Naive thymus-derived CD4-positive, alpha-beta T cell (primary cell): Measurements from ENCODE around the gene FXN. TPM values are rescaled to one million over a fixed set of nuclear protein-coding genes. Genes with fewer than 3 reads are reported as not detected.

Experiments used
- ATAC-seq: fragments of 150-1000 bp; cut with Tn5 transposase; 2 replicates; pipeline ENCODE4 v1.10.0; 2021; ENCODE audit warnings: mild to moderate bottlenecking, moderate library complexity
- CTCF ChIA-PET: fragments of 350-600 bp; sonication (Branson Sonifier 250); formaldehyde crosslinking; loops from one replicate; lab custom pipeline; 2021; ENCODE audit warnings: antibody characterized with exemption; lab: Charles Lee
- POLR2A ChIA-PET: fragments of 350-600 bp; sonication (Branson Sonifier 250); formaldehyde crosslinking; loops from one replicate; lab custom pipeline; 2021; ENCODE audit warnings: antibody characterized with exemption, inconsistent platforms; lab: Charles Lee
- DNase-seq, 9 donors: peaks; one replicate each; pipeline versions ENCODE4 v3.0.0 to v3.0.0-alpha.2; 2020 to 2022; ENCODE audit warnings: mixed read lengths in 1 of 9
- H3K27ac ChIP-seq: one replicate; pipeline ENCODE4 v1.7.0; 2013; ENCODE audit warnings: mild to moderate bottlenecking, low read depth, low read length, moderate library complexity
- H3K27me3 ChIP-seq, 2 donors: one replicate each; pipeline ENCODE4 v1.7.0; 2013; ENCODE audit warnings: low read length in 2 of 2, mild to moderate bottlenecking in 2 of 2, moderate library complexity in 2 of 2; ENCODE audit not compliant: control insufficient read depth in 2 of 2, insufficient read depth in 2 of 2
- H3K36me3 ChIP-seq, 3 experiments: 1 replicate in 2 of 3; 2 replicates in 1 of 3; pipeline ENCODE4 v1.7.0; 2013; ENCODE audit warnings: low read length in 3 of 3, mild to moderate bottlenecking in 3 of 3, moderate library complexity in 1 of 3; ENCODE audit not compliant: insufficient read depth in 3 of 3, control insufficient read depth in 2 of 3
- H3K4me1 ChIP-seq, 2 donors: one replicate each; pipeline ENCODE4 v1.7.0; 2013; ENCODE audit warnings: low read length in 2 of 2, mild to moderate bottlenecking in 2 of 2, moderate library complexity in 1 of 2; ENCODE audit not compliant: control insufficient read depth in 2 of 2, insufficient read depth in 2 of 2
- H3K4me3 ChIP-seq: 2 replicates; pipeline ENCODE4 v1.7.0; 2013; ENCODE audit warnings: mild to moderate bottlenecking, low read length
- H3K9me3 ChIP-seq, 3 experiments: 1 replicate in 2 of 3; 2 replicates in 1 of 3; pipeline ENCODE4 v1.7.0; 2013; ENCODE audit warnings: low read length in 3 of 3; ENCODE audit not compliant: control insufficient read depth in 2 of 3
- H3K27ac Mint-ChIP-seq, 9 donors: one replicate each; pipeline ENCODE4 v1.8.0; 2020 to 2022; ENCODE audit warnings: mixed read lengths in 9 of 9, mild to moderate bottlenecking in 8 of 9, moderate library complexity in 5 of 9, inconsistent platforms in 2 of 9
- H3K27me3 Mint-ChIP-seq, 5 donors: one replicate each; pipeline ENCODE4 v1.8.0; 2021 to 2022; ENCODE audit warnings: mixed read lengths in 5 of 5, mild to moderate bottlenecking in 1 of 5
- H3K36me3 Mint-ChIP-seq, 5 donors: one replicate each; pipeline ENCODE4 v1.8.0; 2020 to 2022; ENCODE audit warnings: mixed read lengths in 5 of 5, mild to moderate bottlenecking in 3 of 5, inconsistent platforms in 1 of 5
- H3K4me1 Mint-ChIP-seq, 7 donors: one replicate each; pipeline ENCODE4 v1.8.0; 2020 to 2022; ENCODE audit warnings: mixed read lengths in 7 of 7, mild to moderate bottlenecking in 3 of 7, inconsistent platforms in 1 of 7
- H3K4me3 Mint-ChIP-seq, 10 donors: one replicate each; pipeline ENCODE4 v1.8.0; 2020 to 2022; ENCODE audit warnings: mild to moderate bottlenecking in 10 of 10, mixed read lengths in 10 of 10, moderate library complexity in 6 of 10, inconsistent platforms in 2 of 10
- H3K9me3 Mint-ChIP-seq, 11 donors: one replicate each; pipeline ENCODE4 v1.8.0; 2020 to 2022; ENCODE audit warnings: mixed read lengths in 11 of 11, mild to moderate bottlenecking in 4 of 11, inconsistent platforms in 1 of 11, moderate library complexity in 1 of 11
- intact Hi-C, 2 donors: fragments of 100-400 bp; cut with micrococcal nuclease; formaldehyde crosslinking; loops; one replicate each; pipeline ENCODE4 v1.15.1; 2023
- polyA plus RNA-seq, 2 donors: library from polyadenylated mRNA; unstranded; fragments of 300-500 nt; fragmentation: Illumina TruSeq; gene quantifications; one replicate each; pipeline ENCODE4 v1.2.3, GENCODE V29; 2021
- total RNA-seq, 6 experiments: library from RNA in 5 of 6; stranded (reverse) in 5 of 6; gene quantifications; 1 replicate in 5 of 6; 2 replicates in 1 of 6; pipeline ENCODE4 v1.2.3 and lab custom pipeline; 2021 to 2026

Gene FXN
- total and polyA plus RNA-seq, 7 experiments from 2014 or later: 16.7 to 84.7 (median 20.0) TPM

DNA sequence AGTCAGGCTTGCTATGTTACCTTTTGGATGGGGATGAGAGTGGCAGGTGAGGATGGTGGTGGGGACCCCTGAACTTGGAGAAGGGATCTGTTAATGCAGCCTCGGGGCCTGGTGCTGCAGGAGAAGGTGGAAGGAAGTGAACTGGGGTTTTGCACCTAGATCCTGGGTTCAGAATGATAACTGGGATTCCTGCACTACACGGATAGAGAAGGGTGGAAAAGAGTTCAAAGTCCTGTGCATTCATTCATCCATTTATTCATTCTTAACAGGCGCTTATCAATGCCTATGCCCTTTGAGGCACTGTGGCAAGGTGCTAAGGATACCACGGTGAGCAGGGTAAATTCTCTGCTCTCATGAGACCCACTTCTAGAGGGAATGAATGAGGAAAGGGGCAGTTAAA is 96.8 kb downstream of the FXN start:
- Mint-ChIP-seq H3K27ac (no peak overlapping the region), H3K4me1 (peaks cover 0 to 7% (median 0%) of the 10 kb centered on the region in 7 donors), H3K36me3 (peaks cover 0 to 9% (median 5%) of the 10 kb centered on the region in 5 donors), H3K27me3 (peaks cover 0 to 2% (median 0%) of the 10 kb centered on the region in 5 donors), H3K9me3 (no peaks in the 10 kb centered on the region), H3K4me3 (no peak overlapping the region)
- ChIA-PET POLR2A (no interaction called here), CTCF (interaction anchor here (0.8 kb wide), 1 partner anchor 10 kb away, joined by 6 read pairs; no protein-coding TSS in a partner anchor)
- intact Hi-C loops: loop anchor here in 1 of 2 donors (1.0 kb wide), 1 partner anchor 10 kb away; no protein-coding TSS in a partner anchor
- DNase-seq: no peak
- Histone ChIP-seq H3K36me3 (no peaks in the 10 kb centered on the region), H3K27me3 (no peaks in the 10 kb centered on the region), H3K4me1 (no peaks in the 10 kb centered on the region), H3K9me3 (no peaks in the 10 kb centered on the region), H3K4me3 (no peak overlapping the region), H3K27ac (no peak overlapping the region)
- ATAC-seq: no peak

DNA sequence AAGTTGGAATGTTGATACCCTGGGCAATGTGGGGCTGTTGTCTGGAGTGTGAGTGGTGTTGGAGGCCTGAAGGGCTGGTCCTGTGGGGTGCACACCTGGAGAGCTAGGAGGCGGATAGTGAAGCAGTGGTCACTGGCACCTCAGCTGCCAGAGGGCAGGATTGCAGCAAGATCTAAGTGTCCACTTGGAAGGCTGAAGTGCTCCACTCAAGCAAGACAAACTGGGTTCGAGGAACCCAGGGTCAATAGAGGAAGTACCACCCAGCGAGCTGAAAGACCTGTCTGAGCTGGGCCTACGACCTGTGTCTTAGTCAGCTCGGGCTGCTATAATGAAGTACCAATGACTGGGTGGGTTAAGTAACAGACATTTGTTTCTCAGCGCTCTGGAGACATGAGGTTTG is 98.9 kb downstream of the FXN start:
- H3K9me3 ChIP-seq: no peaks in the 10 kb centered on the region
- no peak overlapping the region for H3K4me3 Mint-ChIP-seq
- intact Hi-C loops: no loop called here
- H3K27me3 ChIP-seq: no peaks in the 10 kb centered on the region
- DNase-seq (no peak), ATAC-seq (no peak)
- H3K27ac Mint-ChIP-seq: peak overlapping the region in 3 of 9 donors; percentile 2 to 11 (median 8)
- H3K4me3 ChIP-seq: no peak overlapping the region
- no peak overlapping the region for H3K27ac ChIP-seq
- peaks cover 0 to 2% (median 0%) of the 10 kb centered on the region in 5 donors for H3K27me3 Mint-ChIP-seq
- ChIA-PET CTCF (no interaction called here), POLR2A (no interaction called here)
- H3K9me3 Mint-ChIP-seq: no peaks in the 10 kb centered on the region
- peaks cover 0 to 20% (median 11%) of the 10 kb centered on the region in 5 donors for H3K36me3 Mint-ChIP-seq
- peaks cover 0 to 7% (median 3%) of the 10 kb centered on the region in 7 donors for H3K4me1 Mint-ChIP-seq
- H3K36me3 ChIP-seq: no peaks in the 10 kb centered on the region
- H3K4me1 ChIP-seq: no peaks in the 10 kb centered on the region

DNA sequence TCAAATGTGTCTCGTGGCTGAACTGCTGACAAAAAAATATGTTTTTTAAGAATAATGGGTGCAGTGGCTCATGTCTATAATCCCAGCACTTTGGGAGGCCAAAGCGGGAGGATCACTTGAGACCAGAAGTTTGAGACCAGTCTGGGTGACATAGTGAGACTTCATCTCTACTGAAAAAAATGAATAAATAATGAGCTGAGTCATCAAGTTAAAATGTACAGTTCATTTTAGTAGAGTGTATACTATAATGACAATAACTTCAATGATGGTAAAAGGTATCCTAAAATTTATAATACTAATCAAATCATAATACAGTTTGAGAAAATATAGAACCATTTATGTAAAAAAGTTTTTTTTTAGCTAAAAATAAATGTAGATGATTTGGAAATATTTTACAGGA is 100.6 kb downstream of the FXN start:
- H3K4me3 Mint-ChIP-seq: no peak overlapping the region
- ChIA-PET POLR2A (no interaction called here), CTCF (no interaction called here)
- peaks cover 0 to 20% (median 11%) of the 10 kb centered on the region in 5 donors for H3K36me3 Mint-ChIP-seq
- no peak overlapping the region for H3K4me3 ChIP-seq
- H3K4me1 Mint-ChIP-seq: peaks cover 0 to 7% (median 0%) of the 10 kb centered on the region in 7 donors
- H3K9me3 Mint-ChIP-seq: no peaks in the 10 kb centered on the region
- ATAC-seq (no peak), DNase-seq (no peak)
- no peaks in the 10 kb centered on the region for H3K9me3 ChIP-seq
- H3K27ac Mint-ChIP-seq: no peak overlapping the region
- H3K27me3 ChIP-seq: no peaks in the 10 kb centered on the region
- intact Hi-C loops: no loop called here
- no peak overlapping the region for H3K27ac ChIP-seq
- no peaks in the 10 kb centered on the region for H3K36me3 ChIP-seq
- H3K4me1 ChIP-seq: no peaks in the 10 kb centered on the region
- peaks cover 0 to 2% (median 0%) of the 10 kb centered on the region in 5 donors for H3K27me3 Mint-ChIP-seq

DNA sequence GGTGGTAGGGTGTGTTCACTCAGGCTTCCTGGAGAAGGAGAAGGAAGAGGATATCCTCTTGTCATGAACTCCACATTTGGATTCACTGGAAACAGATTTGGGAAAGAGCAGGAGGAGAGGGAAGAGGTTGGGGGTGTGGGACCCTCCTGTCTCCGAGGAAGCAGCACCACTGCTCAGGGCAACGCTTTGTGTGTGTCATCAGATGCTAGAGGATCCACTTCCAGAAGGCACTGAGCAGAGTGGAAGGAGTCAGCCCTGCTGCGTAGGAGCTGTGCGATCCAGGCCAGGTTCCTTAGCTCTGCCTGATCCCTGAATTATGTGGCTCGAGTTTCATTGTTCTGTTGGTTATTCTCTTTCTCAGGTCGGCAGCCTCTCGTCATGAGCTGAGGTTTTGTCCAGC is 101.2 kb downstream of the FXN start:
- peaks cover 0 to 20% (median 11%) of the 10 kb centered on the region in 5 donors for H3K36me3 Mint-ChIP-seq
- H3K9me3 ChIP-seq: no peaks in the 10 kb centered on the region
- H3K27me3 Mint-ChIP-seq: peaks cover 0 to 2% (median 0%) of the 10 kb centered on the region in 5 donors
- CTCF ChIA-PET: no interaction called here
- H3K4me3 ChIP-seq: no peak overlapping the region
- H3K4me3 Mint-ChIP-seq: no peak overlapping the region
- H3K4me1 Mint-ChIP-seq: peaks cover 0 to 7% (median under 1%) of the 10 kb centered on the region in 7 donors
- no peak overlapping the region for H3K27ac ChIP-seq
- no peaks in the 10 kb centered on the region for H3K27me3 ChIP-seq
- intact Hi-C loops: no loop called here
- DNase-seq: no peak
- POLR2A ChIA-PET: no interaction called here
- H3K27ac Mint-ChIP-seq: no peak overlapping the region
- ATAC-seq: no peak
- H3K4me1 ChIP-seq: no peaks in the 10 kb centered on the region
- H3K36me3 ChIP-seq: no peaks in the 10 kb centered on the region
- H3K9me3 Mint-ChIP-seq: no peaks in the 10 kb centered on the region

DNA sequence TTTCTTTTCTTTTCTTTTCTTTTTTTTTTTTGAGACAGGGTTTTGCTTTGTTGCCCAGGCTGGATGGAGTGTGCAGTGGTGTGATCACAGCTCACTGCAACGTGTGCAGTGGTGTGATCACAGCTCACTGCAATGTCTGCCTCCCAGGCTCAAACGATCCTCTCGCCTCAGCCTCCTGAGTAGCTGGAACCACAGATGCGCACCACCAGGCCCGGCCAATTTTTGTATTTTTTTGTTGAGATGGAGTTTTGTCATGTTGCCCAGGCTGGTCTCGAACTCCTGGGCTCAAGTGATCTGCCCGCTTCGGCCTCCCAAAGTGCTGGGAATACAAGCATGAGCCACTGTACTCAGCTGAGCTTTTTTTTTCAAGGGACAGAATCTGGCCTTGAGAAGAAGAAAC is 101.8 kb downstream of the FXN start:
- Histone ChIP-seq H3K4me1 (no peaks in the 10 kb centered on the region), H3K9me3 (no peaks in the 10 kb centered on the region), H3K27me3 (no peaks in the 10 kb centered on the region), H3K27ac (no peak overlapping the region), H3K36me3 (no peaks in the 10 kb centered on the region), H3K4me3 (no peak overlapping the region)
- peaks cover 0 to 5% (median 0%) of the 10 kb centered on the region in 5 donors for H3K27me3 Mint-ChIP-seq
- no peaks in the 10 kb centered on the region for H3K9me3 Mint-ChIP-seq
- POLR2A ChIA-PET: no interaction called here
- H3K36me3 Mint-ChIP-seq: peaks cover 0 to 20% (median 11%) of the 10 kb centered on the region in 5 donors
- CTCF ChIA-PET: no interaction called here
- no peak for ATAC-seq
- intact Hi-C loops: no loop called here
- no peak overlapping the region for H3K27ac Mint-ChIP-seq
- peaks cover 0 to 13% (median 6%) of the 10 kb centered on the region in 7 donors for H3K4me1 Mint-ChIP-seq
- DNase-seq: no peak
- no peak overlapping the region for H3K4me3 Mint-ChIP-seq

DNA sequence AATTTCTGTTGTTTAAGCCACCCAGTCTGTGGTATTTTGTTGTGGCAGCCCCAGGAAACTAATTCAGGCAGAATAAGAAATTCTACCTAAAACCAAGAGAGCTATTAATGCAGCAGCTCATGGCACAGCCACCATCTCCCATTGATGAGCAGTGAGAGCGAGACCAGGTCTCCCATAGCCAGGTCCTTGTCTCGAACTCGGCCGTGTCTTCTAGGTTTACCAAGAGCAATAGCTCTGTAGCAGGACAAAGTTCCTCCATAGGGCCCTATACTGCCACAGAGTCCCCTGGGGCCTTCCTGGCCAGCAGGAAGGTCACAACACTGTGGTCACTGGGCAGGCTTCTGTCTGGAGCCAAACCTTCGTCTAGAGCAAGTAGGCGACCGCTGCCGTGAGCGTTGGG is 104.0 kb downstream of the FXN start:
- H3K4me3 Mint-ChIP-seq: no peak overlapping the region
- DNase-seq: no peak
- Histone ChIP-seq H3K36me3 (no peaks in the 10 kb centered on the region), H3K27me3 (no peaks in the 10 kb centered on the region), H3K4me1 (no peaks in the 10 kb centered on the region), H3K4me3 (no peak overlapping the region), H3K27ac (no peak overlapping the region), H3K9me3 (no peaks in the 10 kb centered on the region)
- H3K4me1 Mint-ChIP-seq: peaks cover 0 to 10% (median 6%) of the 10 kb centered on the region in 7 donors
- peaks cover 0 to 9% (median 0%) of the 10 kb centered on the region in 5 donors for H3K27me3 Mint-ChIP-seq
- ATAC-seq: no peak
- H3K36me3 Mint-ChIP-seq: peaks cover 0 to 16% (median 11%) of the 10 kb centered on the region in 5 donors
- no peak overlapping the region for H3K27ac Mint-ChIP-seq
- intact Hi-C loops: no loop called here
- H3K9me3 Mint-ChIP-seq: no peaks in the 10 kb centered on the region
- ChIA-PET CTCF (no interaction called here), POLR2A (no interaction called here)

DNA sequence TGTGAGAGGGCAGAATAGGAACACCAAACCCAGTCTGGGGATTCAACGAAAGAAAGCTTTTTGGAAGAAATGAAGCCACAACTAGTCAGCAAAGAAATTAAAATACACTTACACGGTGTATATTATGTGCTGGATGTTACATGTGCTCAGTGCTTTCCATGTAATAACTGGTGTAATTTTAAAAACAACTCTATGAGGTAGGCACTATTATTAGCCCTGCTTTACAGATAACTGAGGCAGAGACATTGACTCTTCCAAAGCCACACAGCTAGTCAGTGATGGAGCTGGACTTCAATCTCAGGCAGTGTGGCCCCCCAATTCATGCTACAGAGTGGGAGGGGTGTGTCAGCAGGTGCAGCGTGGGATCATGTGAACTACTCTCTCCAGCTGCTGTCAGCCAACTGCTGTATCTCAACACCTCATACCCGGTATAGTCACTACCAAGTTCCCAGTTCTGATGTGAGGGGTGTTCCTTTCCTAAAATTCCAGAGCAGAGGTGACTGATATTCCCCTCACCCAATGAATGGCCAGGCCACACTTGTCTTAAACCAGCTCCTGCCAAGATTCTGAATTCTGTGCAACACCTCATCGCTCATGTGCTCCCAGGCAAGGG is 104.7 kb downstream of the FXN start:
- intact Hi-C loops: no loop called here
- ATAC-seq (no peak), DNase-seq (no peak)
- H3K36me3 ChIP-seq: no peaks in the 10 kb centered on the region
- no peaks in the 10 kb centered on the region for H3K4me1 ChIP-seq
- Mint-ChIP-seq H3K36me3 (peaks cover 0 to 18% (median 11%) of the 10 kb centered on the region in 5 donors), H3K4me3 (no peak overlapping the region), H3K4me1 (peaks cover 0 to 10% (median 6%) of the 10 kb centered on the region in 7 donors), H3K9me3 (no peaks in the 10 kb centered on the region), H3K27ac (no peak overlapping the region), H3K27me3 (peaks cover 0 to 9% (median 0%) of the 10 kb centered on the region in 5 donors)
- H3K4me3 ChIP-seq: no peak overlapping the region
- no peaks in the 10 kb centered on the region for H3K27me3 ChIP-seq
- CTCF ChIA-PET: interaction anchor here (0.6 kb wide), 1 partner anchor 18 kb away, joined by 3 read pairs; no protein-coding TSS in a partner anchor
- no peaks in the 10 kb centered on the region for H3K9me3 ChIP-seq
- H3K27ac ChIP-seq: no peak overlapping the region
- POLR2A ChIA-PET: no interaction called here
